NOMO-1 treated with DMSO at 0.1 percent for 48 hours (cell line): Measurements from ENCODE around the gene C16orf89.
"Not testable (repeated sequence)": the region's sequence is repeated elsewhere in the genome, so short reads cannot be mapped to it uniquely, and the experiment has no call there.

Experiments
- DNase-seq: peaks from one replicate; lab custom pipeline; 2025; ENCODE audit not compliant: unreplicated experiment; lab: John Stamatoyannopoulos, UW

The C16orf89 gene

DNA sequence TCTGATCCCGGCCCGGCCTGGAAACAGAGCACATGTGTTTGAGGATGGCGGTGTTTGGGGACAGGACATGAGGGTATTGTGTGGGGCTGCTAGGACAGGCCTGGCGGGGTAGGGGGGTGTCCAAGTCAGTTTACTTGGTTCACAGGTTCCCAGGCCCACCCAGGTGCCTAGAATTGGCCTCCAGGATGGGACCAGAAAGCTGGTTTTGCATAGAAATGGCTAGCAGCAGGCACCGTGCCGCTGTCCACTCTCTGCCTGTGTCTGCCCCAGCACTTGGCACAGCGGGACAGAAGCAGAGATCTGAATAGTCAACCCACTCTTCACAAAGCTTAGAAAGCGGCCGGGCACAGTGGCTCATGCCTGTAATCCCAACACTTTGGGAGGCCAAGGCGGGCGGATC is 20.0 kb upstream of the C16orf89 start:
- not testable (repeated sequence) for DNase-seq

DNA sequence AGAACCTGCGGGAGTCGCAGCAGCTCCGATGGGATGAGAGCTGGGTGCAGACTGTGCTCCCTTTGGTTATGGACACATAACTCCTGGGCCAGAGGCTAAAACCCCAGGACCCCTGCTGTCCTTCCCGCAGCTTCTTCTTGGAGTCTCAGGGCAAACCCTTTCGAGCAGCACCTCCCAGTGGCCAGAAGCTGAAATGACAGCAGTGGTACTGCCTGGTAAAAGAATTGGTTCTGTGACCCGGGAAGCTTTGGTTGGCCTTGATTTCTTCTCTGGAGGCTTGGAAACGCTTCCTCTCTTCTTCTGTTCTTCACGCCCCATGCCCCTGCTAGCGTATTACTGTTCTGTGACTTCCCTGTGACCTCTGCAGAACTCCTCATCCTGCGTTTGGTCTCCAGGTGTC is 19.0 kb upstream of the C16orf89 start:
- peak; percentile 4 for DNase-seq

DNA sequence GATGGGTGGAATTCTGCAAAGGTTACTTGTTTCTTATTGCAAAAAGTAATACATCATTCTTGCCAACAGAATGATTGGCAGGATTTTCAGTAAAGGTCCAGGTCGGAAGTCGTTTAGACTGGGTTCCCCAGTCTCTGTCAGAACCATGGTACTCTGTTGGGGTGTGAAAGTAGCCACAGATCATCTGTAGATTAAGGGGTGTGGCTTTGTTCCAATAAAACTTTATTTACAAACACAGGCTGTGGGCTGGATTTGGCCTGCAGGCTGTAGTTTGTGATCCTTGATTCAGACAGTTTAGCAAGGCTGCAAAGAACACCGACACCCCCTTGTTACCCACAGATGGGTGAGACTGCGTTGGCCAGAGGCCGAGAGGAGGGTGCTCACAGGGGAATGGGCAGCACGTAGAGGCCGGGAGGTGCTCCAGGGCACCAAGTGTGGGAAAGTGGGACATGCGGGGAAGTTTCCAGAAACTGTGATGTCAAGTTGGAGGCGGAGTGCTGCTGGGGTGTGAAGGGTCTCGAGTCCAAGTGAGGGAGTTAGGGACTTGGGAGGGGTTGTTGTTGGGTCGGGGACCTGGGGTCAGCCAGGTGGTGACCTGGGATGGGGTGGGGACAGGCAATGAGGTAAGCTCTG is 18.5 kb upstream of the C16orf89 start:
- not testable (repeated sequence) for DNase-seq

DNA sequence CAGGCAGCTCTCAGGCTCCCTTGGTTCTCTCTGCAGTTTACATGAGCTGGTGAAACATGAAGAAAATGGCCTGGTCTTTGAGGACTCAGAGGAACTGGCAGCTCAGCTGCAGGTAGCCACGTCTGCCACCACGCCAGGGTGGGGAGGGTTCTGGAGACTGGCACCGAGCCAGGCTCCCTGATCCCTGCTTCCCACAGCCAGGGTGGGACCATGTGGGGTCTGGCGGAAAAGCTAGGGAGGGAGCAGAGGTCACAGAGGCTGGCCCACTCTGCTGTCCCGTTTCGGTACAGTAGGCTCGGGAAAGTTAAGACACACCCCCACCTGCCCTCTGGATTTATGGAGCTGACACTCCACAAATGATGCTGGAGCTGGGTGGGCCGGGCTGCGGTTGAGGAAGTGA is 17.9 kb upstream of the C16orf89 start:
- DNase-seq = not testable (repeated sequence)

DNA sequence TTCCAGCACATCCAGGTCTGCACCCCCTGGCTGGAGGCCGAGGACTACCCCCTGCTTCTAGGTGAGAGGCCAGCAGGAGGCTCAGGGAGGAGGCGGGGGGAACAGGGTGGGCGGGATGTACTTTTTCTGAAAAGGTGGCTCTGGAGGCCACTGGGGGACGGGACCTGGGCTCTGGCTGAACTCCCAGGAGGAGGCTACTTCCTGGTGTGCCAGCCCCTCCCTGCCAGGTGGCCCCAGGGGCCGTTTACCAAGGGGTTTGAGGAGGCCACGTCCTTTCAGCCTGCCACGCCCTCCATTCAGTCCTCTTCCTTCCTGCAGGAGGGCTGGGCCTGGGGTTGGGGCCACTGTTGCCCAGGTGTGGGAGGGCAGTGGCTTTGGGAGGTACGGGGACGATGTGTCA is 15.2 kb upstream of the C16orf89 start:
- not testable (repeated sequence) for DNase-seq

DNA sequence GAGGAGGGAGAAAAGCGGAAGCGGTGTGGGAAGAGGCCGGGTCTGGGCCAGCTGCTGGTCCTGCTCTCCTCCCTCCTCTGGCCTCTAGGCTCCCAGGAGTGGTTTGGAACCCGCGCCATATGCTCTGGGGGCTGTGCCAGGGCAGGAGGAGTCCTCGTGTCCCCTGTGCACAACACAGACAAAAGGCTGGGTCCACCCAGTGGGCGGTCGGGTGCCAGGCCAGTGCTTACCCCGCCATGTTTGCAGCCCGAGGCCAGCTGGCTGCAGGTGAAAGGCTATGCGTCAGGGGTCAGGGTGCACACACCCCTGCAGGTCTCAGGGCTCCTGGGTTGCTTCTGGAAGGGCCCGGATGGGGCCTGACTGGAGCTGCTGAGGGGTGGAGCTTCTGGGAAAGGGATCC is 14.7 kb upstream of the C16orf89 start:
- DNase-seq = not testable (repeated sequence)

- no peak for DNase-seq
These were observed 12.9 kb upstream of the C16orf89 start for GRCh38 chr16:5078626-5079025.

DNA sequence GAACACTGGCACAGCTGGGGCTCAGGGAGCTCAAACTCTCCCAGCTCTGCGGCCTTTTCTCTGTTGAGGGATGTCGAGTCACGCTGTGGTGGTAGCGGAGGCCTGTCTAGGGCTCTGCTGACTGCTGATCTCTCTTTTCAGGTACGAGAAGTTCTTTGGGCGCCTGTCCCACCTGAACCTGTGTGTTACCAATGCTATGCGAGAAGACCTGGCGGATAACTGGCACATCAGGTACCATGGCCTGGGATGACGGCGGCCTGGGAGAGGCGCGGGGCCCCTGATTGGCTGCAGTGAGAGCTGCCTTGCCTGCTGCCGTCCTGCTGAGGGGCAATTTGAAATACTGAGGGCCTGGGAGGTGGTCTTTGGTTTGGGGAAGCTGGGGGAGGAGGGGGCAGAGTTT is 11.5 kb upstream of the C16orf89 start:
- DNase-seq = no peak

GRCh38 chr16:5075637-5076036 is 9.9 kb upstream of the C16orf89 start:
- no peak for DNase-seq

DNA sequence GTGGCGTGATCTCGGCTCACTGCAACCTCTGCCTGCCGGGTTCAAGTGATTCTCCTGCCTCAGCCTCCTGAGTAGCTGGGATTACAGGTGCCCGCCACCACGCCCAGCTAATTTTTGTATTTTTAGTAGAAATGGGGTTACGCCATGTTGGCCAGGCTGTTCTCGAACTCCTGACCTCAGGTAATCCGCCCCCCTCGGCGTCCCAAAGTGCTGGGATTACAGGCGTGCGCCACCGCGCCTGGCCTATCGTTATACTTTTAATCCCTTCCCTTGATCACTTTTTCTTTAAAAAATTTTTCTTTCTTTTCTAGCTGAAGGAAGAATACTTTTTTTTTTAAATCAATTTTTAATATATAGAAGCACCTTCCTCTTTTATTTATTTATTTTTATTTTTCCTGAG is 8.0 kb upstream of the C16orf89 start:
- not testable (repeated sequence) for DNase-seq

DNA sequence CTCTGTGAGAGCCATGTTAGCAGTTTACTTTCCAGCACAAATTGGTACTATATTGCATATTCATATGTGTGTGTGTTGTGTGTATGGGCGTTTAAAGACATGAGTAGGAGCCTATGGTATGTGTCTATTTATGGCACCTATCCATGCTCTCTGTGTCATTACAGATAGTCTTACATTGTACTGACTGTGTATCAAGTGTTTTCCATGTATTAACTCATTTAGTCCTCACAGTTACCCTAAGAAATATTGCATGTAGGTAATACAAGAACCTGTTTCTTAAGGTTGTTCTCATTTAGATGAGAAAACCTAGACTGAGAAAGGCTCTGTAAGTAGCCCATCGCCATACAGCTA is 7.5 kb upstream of the C16orf89 start:
- no peak for DNase-seq

- no peak for DNase-seq
These were observed 6.8 kb upstream of the C16orf89 start for GRCh38 chr16:5072334-5073278.

DNA sequence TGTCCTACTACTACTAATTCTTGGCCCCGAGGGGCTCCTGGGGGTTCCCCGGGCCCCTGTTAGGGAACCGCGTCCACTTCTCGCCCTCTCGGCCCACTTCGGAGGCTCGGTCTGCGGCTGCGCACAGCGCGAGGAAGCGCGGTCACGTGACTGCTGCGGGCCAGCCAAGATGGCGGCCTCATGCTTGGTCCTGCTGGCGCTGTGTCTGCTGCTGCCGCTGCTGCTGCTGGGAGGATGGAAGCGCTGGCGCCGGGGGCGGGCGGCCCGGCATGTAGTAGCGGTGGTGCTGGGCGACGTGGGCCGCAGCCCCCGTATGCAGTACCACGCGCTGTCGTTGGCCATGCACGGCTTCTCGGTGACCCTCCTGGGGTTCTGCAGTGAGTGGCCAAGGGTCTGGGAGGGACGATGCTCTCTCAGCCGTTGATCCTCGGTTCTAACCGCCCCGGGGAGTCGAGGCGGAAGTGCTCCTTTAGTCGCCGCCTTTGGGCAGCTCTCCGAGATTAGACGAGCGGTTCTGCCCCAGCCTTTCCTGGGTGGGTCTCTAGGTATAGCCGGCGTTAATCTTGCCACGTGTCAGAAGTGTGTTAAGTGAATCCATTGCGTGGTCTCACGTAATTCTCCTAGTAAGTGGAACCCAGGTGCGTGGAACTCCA is 6.1 kb upstream of the C16orf89 start, which contains the start of gene ALG1:
Gene ALG1, plus strand, starts transcription at position 163 of the 653 bp plus-strand sequence. Its CDS starts 7 bp downstream, at position 170.
- DNase-seq = peak; percentile 78

DNA sequence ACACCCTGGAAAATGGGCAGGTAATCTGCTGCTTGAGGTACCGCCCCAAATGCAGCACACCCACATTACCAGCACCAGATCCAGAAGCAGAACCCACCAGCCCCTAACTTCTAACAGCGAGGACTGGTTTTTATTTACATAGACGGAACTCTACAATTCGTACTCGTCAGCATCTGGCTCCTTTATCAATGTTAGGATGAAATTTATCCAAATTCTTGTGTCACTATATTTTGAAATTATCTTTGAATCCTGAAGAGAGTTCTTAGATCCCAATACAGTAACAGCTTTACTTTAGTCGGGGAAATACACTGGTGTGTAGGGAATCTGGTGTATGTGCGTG is 5.6 kb upstream of the C16orf89 start:
- DNase-seq = no peak

GRCh38 chr16:5070431-5071186 is 4.9 kb upstream of the C16orf89 start:
- no peak for DNase-seq

DNA sequence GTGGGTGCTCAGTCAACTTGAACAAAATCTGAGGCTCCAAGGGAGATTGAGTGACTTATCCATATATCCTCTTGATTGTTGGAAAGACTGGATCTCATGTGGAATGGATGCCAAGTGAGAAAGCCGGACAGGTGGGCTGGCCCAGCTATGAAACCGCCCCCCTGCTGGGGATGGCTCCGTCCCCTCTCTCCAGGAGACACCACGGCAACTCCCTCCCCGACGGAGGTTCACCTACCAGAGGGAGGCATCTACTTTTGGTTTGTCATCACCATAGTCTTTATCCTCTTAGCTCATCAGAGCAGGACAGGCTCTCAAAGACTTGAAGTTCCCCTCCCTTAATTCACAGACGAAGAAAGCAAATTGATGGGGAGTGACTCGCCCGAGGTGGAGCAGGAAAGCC is 4.1 kb upstream of the C16orf89 start:
- no peak for DNase-seq

DNA sequence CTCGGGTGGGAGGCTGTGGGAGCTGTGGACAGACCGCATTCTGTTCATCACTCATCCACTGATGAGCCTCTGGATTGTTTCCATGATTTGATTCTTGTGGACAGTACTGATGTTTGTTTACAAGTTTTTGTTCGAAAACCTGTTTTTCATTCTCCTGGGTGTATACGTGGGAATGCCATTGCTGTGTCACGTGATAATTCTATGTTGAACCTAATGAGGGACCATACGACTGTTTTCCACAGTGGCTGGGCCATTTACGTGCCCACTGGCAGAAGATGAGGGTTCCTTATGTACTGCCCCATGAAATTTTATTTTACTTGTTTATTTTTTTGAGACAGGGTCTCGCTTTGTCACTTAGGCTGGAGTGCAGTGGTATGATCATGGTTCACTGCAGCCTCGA is 3.3 kb upstream of the C16orf89 start:
- DNase-seq = no peak

- peak; percentile 4 for DNase-seq
These were observed 755 bp upstream of the C16orf89 start for GRCh38 chr16:5066511-5066910.

DNA sequence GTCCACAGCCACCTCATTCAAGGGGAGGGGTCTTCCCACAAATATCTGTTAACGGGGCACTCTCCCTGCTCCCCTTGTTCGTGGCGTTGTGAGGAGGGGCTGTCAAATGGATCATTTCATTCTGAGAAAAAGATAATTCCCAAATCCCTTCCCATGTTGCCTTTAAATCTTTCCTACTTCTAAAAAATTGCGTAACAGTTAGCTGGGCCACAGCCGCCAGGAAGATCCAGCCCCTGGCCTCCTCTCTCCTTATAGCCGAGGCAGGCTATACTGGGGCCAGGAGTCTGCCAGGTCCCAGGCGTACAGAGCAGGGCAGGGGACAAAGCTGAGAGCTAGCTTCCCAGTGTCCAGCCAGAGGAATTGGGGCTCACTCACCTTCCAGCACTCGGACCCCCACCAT is 430 bp downstream of the C16orf89 start:
- DNase-seq = no peak

- DNase-seq = no peak
These were observed 841 bp downstream of the C16orf89 start for GRCh38 chr16:5064915-5065314.
